ENCODE measurements around the gene CALN1.

CALN1 gene

DNA sequence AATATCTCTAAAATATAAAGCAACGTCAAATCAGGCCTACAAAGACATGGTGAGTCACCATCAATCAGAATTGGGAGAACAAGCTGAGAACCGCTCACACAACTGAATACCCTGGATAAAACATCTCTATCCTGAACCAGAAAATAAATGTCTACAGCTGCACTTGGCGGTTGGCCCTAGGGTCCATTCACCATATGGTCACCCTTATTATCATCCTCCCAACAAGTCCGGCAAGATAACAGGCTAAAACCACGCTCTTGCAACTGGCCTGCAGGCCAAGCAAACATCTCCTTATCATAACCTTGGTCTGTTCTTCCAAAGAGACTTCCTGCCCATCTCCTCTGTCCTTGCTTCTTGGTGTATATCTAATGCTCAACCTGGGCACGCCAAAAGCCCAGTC, 310.7 kb downstream of the CALN1 start:
- in situ Hi-C loops (cut with HindIII; ENCODE audit: low sequenced_read_pairs) = no loop called here
- no peak for DNase-seq (ENCODE audit: low read depth)
- no peak overlapping the region for H3K4me3 ChIP-seq (ENCODE audit: low read depth, low read length)
- TF ChIP-seq, protein P1, sequence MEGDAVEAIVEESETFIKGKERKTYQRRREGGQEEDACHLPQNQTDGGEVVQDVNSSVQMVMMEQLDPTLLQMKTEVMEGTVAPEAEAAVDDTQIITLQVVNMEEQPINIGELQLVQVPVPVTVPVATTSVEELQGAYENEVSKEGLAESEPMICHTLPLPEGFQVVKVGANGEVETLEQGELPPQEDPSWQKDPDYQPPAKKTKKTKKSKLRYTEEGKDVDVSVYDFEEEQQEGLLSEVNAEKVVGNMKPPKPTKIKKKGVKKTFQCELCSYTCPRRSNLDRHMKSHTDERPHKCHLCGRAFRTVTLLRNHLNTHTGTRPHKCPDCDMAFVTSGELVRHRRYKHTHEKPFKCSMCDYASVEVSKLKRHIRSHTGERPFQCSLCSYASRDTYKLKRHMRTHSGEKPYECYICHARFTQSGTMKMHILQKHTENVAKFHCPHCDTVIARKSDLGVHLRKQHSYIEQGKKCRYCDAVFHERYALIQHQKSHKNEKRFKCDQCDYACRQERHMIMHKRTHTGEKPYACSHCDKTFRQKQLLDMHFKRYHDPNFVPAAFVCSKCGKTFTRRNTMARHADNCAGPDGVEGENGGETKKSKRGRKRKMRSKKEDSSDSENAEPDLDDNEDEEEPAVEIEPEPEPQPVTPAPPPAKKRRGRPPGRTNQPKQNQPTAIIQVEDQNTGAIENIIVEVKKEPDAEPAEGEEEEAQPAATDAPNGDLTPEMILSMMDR (IDR thresholded peaks at IDR 0.05; ENCODE audit: low read depth, low read length, missing control alignments) = no peak

DNA sequence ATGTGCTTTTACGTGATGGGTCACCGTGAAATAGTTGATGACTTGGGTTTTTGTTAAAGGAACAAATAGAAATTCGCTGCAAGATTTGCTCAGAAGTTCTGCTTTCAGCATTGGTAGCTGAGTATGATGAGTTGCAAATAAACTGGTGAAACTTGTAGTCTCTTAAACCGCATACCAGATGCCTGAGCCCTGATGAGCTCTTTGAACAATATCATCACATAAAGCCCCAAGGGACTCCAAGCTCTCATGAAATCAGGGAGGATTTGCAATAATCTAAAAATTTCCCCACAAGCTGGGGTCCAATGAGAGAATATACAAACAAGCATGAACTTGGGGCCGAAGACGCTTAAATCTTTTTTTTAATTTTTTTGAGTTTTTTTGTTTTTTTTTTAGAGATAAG, 312.4 kb downstream of the CALN1 start:
- in situ Hi-C loops (cut with HindIII; ENCODE audit: low sequenced_read_pairs) = no loop called here
- no peak overlapping the region for H3K4me3 ChIP-seq (ENCODE audit: low read depth, low read length)
- TF ChIP-seq, protein P1 (IDR thresholded peaks at IDR 0.05; ENCODE audit: low read depth, low read length, missing control alignments) = no peak
- no peak for DNase-seq (ENCODE audit: low read depth)

DNA sequence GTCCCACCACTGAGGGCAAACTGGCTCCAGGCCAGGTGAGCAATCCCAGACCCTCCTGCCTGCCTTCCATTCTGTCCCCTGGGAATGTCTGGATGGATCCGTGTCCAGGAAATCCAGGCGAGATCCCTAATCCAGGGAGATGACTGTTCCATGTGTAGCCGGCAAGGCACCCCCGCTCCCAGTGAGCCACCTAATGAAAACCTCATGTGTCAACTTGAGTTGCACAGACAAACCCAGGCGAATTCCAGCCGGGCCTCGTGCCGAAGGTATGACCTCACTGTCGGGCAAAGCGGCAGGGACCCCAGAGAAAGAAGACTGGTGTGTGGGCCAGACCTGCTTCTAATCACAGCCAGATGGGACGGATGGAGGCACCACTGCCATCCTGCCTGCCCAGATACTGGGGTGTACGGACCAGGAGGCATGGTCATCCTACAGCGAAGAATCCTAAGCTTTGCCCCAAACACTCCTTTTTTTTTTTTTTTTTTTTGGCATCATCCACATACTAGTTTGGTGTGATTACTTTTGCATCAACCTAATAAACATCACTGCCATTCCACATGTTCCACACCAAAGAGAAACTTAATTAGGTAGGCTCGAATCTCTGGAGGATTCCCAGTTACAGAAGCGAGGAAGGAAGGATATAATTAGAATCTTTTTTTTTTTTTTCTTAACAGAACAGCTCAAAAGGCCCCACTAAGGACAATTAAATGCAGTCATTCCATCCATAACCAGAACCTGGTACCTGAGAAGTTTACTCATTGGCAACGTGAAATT, 313.1 kb downstream of the CALN1 start:
- TF ChIP-seq, protein P1 (IDR thresholded peaks at IDR 0.05; ENCODE audit: low read depth, low read length, missing control alignments) = no peak
- in situ Hi-C loops (cut with HindIII; ENCODE audit: low sequenced_read_pairs) = no loop called here

DNA sequence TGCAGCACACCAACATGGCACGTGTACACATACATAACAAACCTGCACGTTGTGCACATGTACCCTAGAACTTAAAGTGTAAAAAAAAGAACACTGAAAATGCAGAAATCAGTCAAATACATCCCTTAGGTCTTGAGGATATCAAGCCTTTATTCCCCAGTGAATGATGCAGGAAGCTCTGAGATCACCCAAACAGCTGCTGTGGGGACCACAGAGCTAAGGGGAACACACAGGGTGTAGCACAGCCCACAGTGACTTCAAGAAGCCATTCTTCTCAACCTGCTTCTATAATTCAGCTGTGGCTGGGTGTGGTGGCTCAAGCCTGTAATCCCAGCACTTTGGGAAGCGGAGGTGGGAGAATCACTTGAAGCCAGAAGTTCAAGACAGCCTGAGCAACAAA, 314.9 kb downstream of the CALN1 start:
- in situ Hi-C loops (cut with HindIII; ENCODE audit: low sequenced_read_pairs) = no loop called here
- no peak for DNase-seq (ENCODE audit: low read depth)
- TF ChIP-seq, protein P1 (IDR thresholded peaks at IDR 0.05; ENCODE audit: low read depth, low read length, missing control alignments) = no peak
- H3K4me3 ChIP-seq (ENCODE audit: low read depth, low read length) = no peak overlapping the region

More for the DNA sequence above, 313.1 kb downstream of the CALN1 start:
- no peak overlapping the region for H3K4me3 ChIP-seq (ENCODE audit: low read depth, low read length)
- DNase-seq (ENCODE audit: low read depth) = no peak

DNA sequence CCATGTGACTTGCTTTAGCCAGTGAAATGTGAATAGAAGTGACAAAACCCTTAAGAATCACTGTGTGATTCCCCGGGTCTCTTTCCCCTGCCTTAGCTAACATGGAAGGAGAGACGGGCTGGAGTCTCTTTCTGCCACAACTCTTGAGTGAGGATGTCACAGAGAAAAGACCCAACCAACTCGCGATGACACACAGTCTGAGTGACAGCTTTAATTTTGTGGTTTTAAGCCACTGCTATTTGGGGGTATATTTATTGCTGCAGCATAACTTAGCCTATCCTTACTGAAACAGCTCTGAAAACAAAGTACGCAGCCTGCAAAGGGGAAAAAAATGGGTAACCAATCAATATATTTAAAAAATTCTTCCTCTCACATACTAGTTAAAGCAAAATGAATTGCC, 319.4 kb downstream of the CALN1 start:
- in situ Hi-C loops (cut with HindIII; ENCODE audit: low sequenced_read_pairs) = no loop called here
- no peak overlapping the region for H3K4me3 ChIP-seq (ENCODE audit: low read depth, low read length)
- TF ChIP-seq, protein P1 (IDR thresholded peaks at IDR 0.05; ENCODE audit: low read depth, low read length, missing control alignments) = no peak
- DNase-seq (ENCODE audit: low read depth) = no peak

DNA sequence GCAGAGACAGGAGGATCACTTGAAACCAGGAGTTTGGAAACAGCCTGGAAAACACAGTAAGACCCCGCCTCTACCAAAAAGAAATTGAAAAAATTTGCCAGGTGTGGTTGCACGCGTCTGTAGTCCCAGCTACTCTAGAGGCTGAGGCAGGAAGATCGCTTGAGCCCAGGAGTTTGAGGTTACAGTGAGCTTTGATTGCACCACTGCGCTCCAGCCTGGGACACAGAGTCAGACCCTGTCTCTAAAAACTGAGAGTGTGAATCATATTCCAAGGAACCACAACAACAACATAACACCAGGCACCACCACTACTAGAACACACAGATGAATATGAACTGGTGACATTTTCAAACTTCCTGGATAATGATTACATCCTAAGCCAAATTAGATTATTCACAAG, 324.2 kb downstream of the CALN1 start:
- no peak overlapping the region for H3K4me3 ChIP-seq (ENCODE audit: low read depth, low read length)
- TF ChIP-seq, protein P1 (IDR thresholded peaks at IDR 0.05; ENCODE audit: low read depth, low read length, missing control alignments) = no peak
- DNase-seq (ENCODE audit: low read depth) = no peak
- in situ Hi-C loops (cut with HindIII; ENCODE audit: low sequenced_read_pairs) = no loop called here

Data from astrocyte of the cerebellum (primary cell).